Measurements from ENCODE around the gene CMTM7.

CMTM7 gene, protein sequence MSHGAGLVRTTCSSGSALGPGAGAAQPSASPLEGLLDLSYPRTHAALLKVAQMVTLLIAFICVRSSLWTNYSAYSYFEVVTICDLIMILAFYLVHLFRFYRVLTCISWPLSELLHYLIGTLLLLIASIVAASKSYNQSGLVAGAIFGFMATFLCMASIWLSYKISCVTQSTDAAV

DNA sequence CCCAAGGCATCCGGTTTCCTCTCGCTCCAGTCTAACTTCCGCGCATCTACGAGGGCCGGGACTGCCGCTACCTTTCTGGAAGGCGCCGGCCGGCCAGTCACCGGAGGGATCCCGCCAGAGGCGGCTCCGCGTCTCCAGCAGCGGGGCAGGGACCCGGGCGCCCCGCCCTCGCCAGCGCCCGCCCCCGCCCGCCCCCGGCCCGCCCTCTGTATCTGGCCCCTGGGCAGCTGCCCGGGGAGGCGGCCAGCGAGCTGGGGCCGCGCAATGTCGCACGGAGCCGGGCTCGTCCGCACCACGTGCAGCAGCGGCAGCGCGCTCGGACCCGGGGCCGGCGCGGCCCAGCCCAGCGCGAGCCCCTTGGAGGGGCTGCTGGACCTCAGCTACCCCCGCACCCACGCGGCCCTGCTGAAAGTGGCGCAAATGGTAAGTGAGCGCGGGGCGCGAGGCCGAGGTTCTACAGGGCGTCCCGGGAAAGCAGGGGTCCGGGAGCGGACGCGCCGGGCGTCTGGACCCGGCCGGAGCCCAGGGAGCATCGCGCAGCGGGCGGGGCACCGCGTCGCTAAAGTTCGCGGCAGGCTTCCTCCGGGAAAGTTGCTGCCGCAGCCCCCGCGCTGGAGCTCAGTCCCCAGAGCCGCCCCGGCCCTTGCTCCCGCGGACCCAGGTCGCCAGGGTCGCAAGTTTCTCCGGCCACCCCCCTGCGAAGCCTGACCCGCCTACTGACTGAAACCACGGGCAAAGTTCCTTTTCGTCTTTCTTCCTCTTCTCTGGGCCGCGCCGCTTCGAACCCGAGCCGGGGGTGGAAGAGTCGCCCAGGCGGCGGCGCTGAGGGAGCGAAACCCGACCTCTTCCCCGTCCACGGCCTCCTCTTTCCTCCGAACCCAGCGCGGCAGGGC is at the start of gene CMTM7:
Gene CMTM7, plus strand, starts transcription at position 211 of the 893 bp plus-strand sequence. Its CDS starts 54 bp downstream, at position 265.
- peak within 1 kb of the TSS; percentile 91 for H3K27ac ChIP-seq
- peaks cover 83% of the 10 kb centered on the region for H3K4me1 ChIP-seq
- peak within 1 kb of the TSS; percentile 90 for H3K4me2 ChIP-seq
- no peaks in the 10 kb centered on the region for H3K9me3 ChIP-seq
- no peaks in the 10 kb centered on the region for H3K27me3 ChIP-seq
- H4K20me1 ChIP-seq = peaks cover 45% of the 10 kb centered on the region
- H3K36me3 ChIP-seq = peaks cover 5% of the 10 kb centered on the region; the same call in 1 of the 2 replicates
- TF ChIP-seq Cebpa-rat (IDR thresholded peaks at IDR 0.05) = no peak
- H3K9ac ChIP-seq = peak within 1 kb of the TSS; percentile 92
- peak within 1 kb of the TSS; percentile 89 for H3K4me3 ChIP-seq

DNA sequence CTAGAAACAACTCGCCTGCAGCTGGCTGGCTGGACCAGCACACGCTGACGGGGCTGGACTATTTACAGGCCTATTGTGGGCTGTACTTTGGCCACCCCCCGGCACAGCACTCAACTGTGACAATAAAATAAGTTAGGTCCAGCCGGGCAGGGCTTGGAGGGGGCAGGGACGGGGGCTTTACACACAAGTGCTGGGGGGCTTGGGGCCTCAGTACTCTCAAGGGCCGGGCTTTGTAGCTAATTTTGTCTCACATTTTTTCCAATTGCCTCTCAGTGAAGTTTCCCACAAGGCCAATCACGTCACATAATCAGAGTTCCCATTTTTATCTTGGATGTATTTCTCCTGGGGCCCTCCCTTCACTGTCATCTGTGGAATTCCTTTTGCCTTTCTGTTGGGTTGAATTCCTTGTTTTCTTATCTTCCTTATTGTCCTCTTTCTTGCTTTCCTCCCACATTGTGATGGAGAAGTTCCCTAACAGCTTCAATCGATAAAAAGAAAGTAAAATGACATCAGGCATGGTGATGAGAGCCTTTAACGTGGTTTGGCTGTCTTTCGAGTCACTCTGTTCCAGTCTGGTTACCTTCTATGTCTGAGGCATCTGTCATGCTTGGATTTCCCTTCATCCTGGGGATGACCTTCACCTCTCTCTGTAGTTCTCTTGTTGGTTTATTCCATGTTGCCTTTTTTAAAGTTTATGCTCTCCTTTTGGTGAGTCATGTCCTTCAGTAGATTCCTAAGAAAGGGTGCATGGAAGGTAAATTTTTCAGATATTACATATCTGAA is 44.1 kb upstream of the CMTM7 start:
- no peak for TF ChIP-seq Cebpa-rat (IDR thresholded peaks at IDR 0.05)
- Histone ChIP-seq H3K4me2 (peak overlapping the region; percentile 82), H3K4me3 (peak overlapping the region; percentile 43; the same call in 1 of the 2 replicates)

DNA sequence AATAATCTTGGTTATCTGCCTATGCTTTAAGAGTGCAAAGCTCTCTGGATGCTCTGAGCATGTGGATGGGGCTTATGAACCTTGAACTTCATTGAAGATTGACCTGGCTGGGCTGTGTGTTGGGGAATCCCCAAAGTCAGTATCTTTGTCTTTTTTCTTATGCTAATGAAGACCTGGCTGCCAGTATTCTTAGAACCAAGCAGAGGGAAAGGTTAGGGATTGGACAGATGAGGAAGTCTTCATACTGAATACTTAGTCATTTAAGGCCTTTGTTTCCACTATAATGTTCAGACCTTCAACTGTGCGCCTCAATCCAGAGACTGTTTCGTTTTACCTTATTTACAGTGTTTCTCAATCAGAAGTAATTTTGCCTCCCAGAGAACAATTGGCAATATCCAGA is 42.5 kb upstream of the CMTM7 start:
- no peak overlapping the region for H3K4me3 ChIP-seq
- no peak for TF ChIP-seq Cebpa-rat (IDR thresholded peaks at IDR 0.05)
- no peak overlapping the region for H3K9ac ChIP-seq
- H4K20me1 ChIP-seq = no peaks in the 10 kb centered on the region
- no peak overlapping the region for H3K4me2 ChIP-seq
- no peak overlapping the region for H3K27ac ChIP-seq
- H3K36me3 ChIP-seq = no peaks in the 10 kb centered on the region
- H3K9me3 ChIP-seq = peaks cover 11% of the 10 kb centered on the region; the same call in 1 of the 2 replicates
- peaks cover 24% of the 10 kb centered on the region for H3K4me1 ChIP-seq
- no peaks in the 10 kb centered on the region for H3K27me3 ChIP-seq

More for the DNA sequence above, 44.1 kb upstream of the CMTM7 start:
- Histone ChIP-seq H3K9me3 (peaks cover 11% of the 10 kb centered on the region; the same call in 1 of the 2 replicates), H3K27ac (peak overlapping the region; percentile 67), H3K27me3 (no peaks in the 10 kb centered on the region), H3K9ac (peak overlapping the region; percentile 26), H4K20me1 (no peaks in the 10 kb centered on the region), H3K4me1 (peaks cover 35% of the 10 kb centered on the region), H3K36me3 (no peaks in the 10 kb centered on the region)

DNA sequence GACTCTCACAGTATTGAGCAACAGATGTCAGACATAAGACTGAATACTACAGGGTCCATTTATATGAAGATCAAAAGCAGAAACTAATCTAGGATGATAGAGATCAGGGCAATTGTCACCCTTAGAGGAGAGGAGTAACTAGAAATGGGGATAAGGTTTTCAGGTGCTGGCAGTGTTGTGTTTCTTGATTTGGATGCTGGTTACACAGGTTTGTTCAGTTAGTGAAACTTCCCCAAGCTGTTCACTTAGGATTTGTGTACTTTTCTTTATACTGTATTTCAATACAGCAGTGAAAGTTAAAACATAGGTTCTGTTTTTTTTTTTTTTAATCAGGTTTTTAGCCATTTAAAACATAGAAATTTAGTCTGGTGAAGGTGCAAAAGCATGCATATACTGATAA is 39.1 kb upstream of the CMTM7 start:
- no peak for TF ChIP-seq Cebpa-rat (IDR thresholded peaks at IDR 0.05)
- H3K36me3 ChIP-seq = peaks cover 18% of the 10 kb centered on the region; the same call in 1 of the 2 replicates
- H3K4me3 ChIP-seq = no peak overlapping the region
- H3K4me1 ChIP-seq = peaks cover 11% of the 10 kb centered on the region
- no peak overlapping the region for H3K4me2 ChIP-seq
- no peak overlapping the region for H3K27ac ChIP-seq
- no peaks in the 10 kb centered on the region for H4K20me1 ChIP-seq
- H3K9ac ChIP-seq = no peak overlapping the region
- H3K27me3 ChIP-seq = no peaks in the 10 kb centered on the region
- H3K9me3 ChIP-seq = no peaks in the 10 kb centered on the region

DNA sequence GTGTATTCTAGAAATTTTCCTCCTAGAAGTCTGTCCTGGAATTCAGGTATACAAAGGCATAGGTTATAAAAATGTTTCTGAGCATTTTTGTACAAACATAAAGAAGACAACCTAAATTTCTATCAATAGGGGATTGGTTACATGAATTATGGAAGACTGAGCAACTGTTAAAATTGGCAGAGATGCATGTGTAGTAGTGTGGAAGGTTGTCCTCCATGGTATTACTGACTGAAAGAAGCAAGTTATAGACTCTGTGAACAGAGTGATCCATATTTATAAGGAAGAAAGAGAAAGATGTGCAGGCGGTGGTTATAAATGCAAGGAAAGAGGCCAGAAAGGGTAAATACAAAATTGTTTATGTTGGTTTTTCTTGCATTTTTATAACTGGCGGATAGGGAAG is 38.3 kb upstream of the CMTM7 start:
- Histone ChIP-seq H3K9me3 (no peaks in the 10 kb centered on the region), H3K4me2 (no peak overlapping the region), H4K20me1 (no peaks in the 10 kb centered on the region), H3K27ac (no peak overlapping the region), H3K9ac (no peak overlapping the region), H3K36me3 (peaks cover 23% of the 10 kb centered on the region; the same call in 1 of the 2 replicates), H3K4me1 (peaks cover 3% of the 10 kb centered on the region; the same call in 1 of the 2 replicates), H3K4me3 (no peak overlapping the region), H3K27me3 (no peaks in the 10 kb centered on the region)
- no peak for TF ChIP-seq Cebpa-rat (IDR thresholded peaks at IDR 0.05)

DNA sequence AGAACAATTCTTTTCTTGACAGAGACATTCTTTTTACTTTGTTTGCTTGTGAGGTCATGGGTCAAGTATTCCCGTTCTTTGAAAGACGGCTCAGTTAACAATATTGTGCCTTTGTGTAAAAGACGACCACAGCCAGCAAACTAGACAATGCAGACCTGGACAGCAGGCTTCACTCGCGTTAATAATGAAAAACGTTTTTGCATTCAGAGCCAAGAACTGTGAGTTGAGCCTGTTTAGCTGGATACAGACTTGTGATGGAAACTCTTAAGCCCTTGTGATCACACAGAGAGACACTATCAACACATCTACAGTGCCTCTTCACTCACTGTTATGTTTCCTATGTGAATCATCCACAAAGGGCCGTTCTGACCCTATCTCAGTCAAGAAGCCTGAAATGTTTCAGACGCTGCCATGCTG is 37.3 kb upstream of the CMTM7 start:
- H3K4me2 ChIP-seq = no peak overlapping the region
- no peak for TF ChIP-seq Cebpa-rat (IDR thresholded peaks at IDR 0.05)
- H3K9me3 ChIP-seq = no peaks in the 10 kb centered on the region
- H3K9ac ChIP-seq = no peak overlapping the region
- no peaks in the 10 kb centered on the region; the same call in 1 of the 2 replicates for H3K4me1 ChIP-seq
- H3K4me3 ChIP-seq = no peak overlapping the region
- H4K20me1 ChIP-seq = no peaks in the 10 kb centered on the region
- peaks cover 30% of the 10 kb centered on the region for H3K36me3 ChIP-seq
- H3K27ac ChIP-seq = no peak overlapping the region
- no peaks in the 10 kb centered on the region for H3K27me3 ChIP-seq

DNA sequence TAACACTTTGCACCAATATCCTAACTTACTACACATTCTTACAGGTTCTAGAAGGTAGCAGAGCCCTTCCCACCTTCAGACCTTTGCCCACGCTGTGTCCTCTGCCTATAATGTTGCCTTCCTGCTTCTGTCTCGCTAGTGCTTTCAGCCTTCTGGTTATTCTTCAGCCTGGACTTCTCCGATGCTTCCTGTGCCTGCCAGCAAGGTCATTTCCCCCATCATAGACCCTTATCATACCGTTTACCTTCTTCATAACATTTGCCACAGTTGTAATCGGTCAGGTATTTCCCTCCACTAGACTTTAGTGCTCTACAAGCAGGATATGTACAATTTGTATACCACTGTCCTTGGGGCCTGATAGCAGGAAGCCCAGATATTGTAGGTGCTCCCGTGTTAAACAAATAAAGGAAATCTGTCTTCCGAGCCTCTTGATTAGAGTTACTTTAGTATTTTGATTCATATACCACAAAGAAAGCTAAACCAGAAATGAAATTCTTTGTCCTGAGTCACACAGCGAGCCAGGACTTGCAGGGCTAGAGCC is 35.8 kb upstream of the CMTM7 start:
- Histone ChIP-seq H3K27me3 (no peaks in the 10 kb centered on the region), H3K27ac (no peak overlapping the region), H3K4me3 (no peak overlapping the region), H3K36me3 (peaks cover 33% of the 10 kb centered on the region), H3K4me2 (no peak overlapping the region), H4K20me1 (no peaks in the 10 kb centered on the region), H3K9me3 (no peaks in the 10 kb centered on the region), H3K9ac (no peak overlapping the region), H3K4me1 (no peaks in the 10 kb centered on the region; the same call in 1 of the 2 replicates)
- no peak for TF ChIP-seq Cebpa-rat (IDR thresholded peaks at IDR 0.05)

DNA sequence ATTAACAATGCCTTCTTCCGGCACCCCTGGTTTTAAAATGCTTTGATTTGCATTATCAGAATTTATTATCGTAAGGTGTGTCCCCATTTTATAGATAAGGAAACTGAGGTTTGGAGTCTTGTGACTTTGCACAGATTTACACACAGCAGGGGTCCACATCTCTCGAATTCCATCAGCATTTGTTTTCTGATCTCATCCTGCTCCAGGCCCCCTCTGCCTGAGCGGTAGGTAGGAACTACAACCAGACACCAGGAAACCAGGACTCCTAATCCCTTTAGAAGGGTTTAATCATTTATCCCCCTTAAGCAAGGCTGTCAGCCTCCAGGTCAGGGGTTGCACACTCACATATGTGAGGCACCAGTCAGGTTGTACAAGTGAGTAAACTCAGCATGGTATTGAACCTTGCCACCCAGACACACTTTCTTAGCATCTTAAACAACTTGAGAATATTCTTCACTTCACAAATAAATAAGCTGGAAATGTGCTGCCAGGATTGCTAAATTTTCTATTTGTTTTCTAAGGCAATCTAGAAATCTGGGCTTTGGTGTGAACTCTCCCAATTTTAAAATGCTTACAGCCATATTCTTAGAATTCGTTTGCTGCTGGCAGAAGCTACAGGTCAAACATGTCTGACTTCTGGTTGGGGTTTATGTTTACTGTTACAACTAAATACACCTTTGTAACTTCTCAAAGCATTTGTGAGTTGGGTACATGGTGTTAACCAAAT is 31.7 kb upstream of the CMTM7 start:
- H3K4me1 ChIP-seq = peaks cover 26% of the 10 kb centered on the region
- no peak overlapping the region for H3K9ac ChIP-seq
- no peak overlapping the region for H3K27ac ChIP-seq

DNA sequence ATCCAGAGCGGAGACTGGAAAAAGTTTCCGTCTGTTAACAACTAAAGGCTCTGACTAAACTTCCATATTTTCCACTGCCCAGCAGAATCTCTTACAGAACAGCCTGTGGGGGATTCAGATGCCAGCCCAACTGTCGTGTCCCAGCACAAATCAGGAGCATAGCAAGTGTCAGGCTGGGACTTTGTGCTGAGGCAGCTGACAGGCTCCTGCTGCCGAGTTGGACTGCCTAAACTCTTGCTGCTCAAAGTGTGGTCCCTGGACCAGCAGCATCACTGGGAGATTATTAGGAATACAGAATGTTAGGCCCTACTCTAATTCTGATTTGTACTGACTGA is 31.2 kb upstream of the CMTM7 start:
- Histone ChIP-seq H3K4me2 (no peak overlapping the region), H3K9me3 (no peaks in the 10 kb centered on the region), H3K27me3 (no peaks in the 10 kb centered on the region), H4K20me1 (no peaks in the 10 kb centered on the region), H3K36me3 (peaks cover 51% of the 10 kb centered on the region), H3K4me3 (no peak overlapping the region), H3K4me1 (peaks cover 31% of the 10 kb centered on the region), H3K9ac (no peak overlapping the region), H3K27ac (no peak overlapping the region)
- TF ChIP-seq Cebpa-rat (IDR thresholded peaks at IDR 0.05) = no peak

More for the DNA sequence above, 31.7 kb upstream of the CMTM7 start:
- H3K4me2 ChIP-seq = no peak overlapping the region
- H4K20me1 ChIP-seq = no peaks in the 10 kb centered on the region
- TF ChIP-seq Cebpa-rat (IDR thresholded peaks at IDR 0.05) = no peak
- no peaks in the 10 kb centered on the region for H3K27me3 ChIP-seq
- no peak overlapping the region for H3K4me3 ChIP-seq
- H3K36me3 ChIP-seq = peaks cover 55% of the 10 kb centered on the region
- H3K9me3 ChIP-seq = no peaks in the 10 kb centered on the region
